ENCODE results near the gene DEDD2.

The DEDD2 gene

GRCh38 chr19:42165146-42165545 is 52.3 kb downstream of the DEDD2 start:
- no peak for DNase-seq (ENCODE audit: low read depth in 1 of 2, low spot score in 1 of 2)
- no peak for TF ChIP-seq SPI1 (IDR thresholded peaks at IDR 0.05; ENCODE audit: borderline replicate concordance, low read depth)
- Histone ChIP-seq H3K27ac (replicated peaks) (no peak overlapping the region), H3K27me3 (ENCODE audit: insufficient read depth, poor library complexity, severe bottlenecking) (no peaks in the 10 kb centered on the region), H3K4me3 (replicated peaks; ENCODE audit: insufficient read depth, low read length) (no peak overlapping the region)

- TF ChIP-seq SPI1 (IDR thresholded peaks at IDR 0.05; ENCODE audit: borderline replicate concordance, low read depth) (no peak), REST (IDR thresholded peaks at IDR 0.05; ENCODE audit: insufficient replicate concordance, low read depth) (no peak), CTCF (IDR thresholded peaks at IDR 0.05; ENCODE audit: insufficient read depth, low read length) (no peak), GABPA (IDR thresholded peaks at IDR 0.05; ENCODE audit: low read depth) (no peak), POLR2AphosphoS5 (IDR thresholded peaks at IDR 0.05; ENCODE audit: low read depth) (no peak)
- Histone ChIP-seq H3K27ac (replicated peaks) (no peak overlapping the region), H3K4me3 (replicated peaks; ENCODE audit: insufficient read depth, low read length) (no peak overlapping the region), H3K27me3 (ENCODE audit: insufficient read depth, poor library complexity, severe bottlenecking) (no peaks in the 10 kb centered on the region)
- DNase-seq (ENCODE audit: low read depth in 1 of 2, low spot score in 1 of 2), result no peak
Measured at GRCh38 chr19:42161616-42162263, 55.7 kb downstream of the DEDD2 start.

- no peak overlapping the region for H3K4me3 ChIP-seq (replicated peaks; ENCODE audit: insufficient read depth, low read length)
- peaks cover 2% of the 10 kb centered on the region for H3K27me3 ChIP-seq (ENCODE audit: insufficient read depth, poor library complexity, severe bottlenecking)
- no peak for DNase-seq (ENCODE audit: low read depth in 1 of 2, low spot score in 1 of 2)
- no peak overlapping the region for H3K27ac ChIP-seq (replicated peaks)
- no peak for TF ChIP-seq REST (IDR thresholded peaks at IDR 0.05; ENCODE audit: insufficient replicate concordance, low read depth)
- TF ChIP-seq POLR2AphosphoS5 (IDR thresholded peaks at IDR 0.05; ENCODE audit: low read depth), result no peak
- TF ChIP-seq CTCF (IDR thresholded peaks at IDR 0.05; ENCODE audit: insufficient read depth, low read length), result no peak
- TF ChIP-seq SPI1 (IDR thresholded peaks at IDR 0.05; ENCODE audit: borderline replicate concordance, low read depth), result no peak
- no peak for TF ChIP-seq GABPA (IDR thresholded peaks at IDR 0.05; ENCODE audit: low read depth)
Measured at GRCh38 chr19:42159942-42160341, 57.5 kb downstream of the DEDD2 start.

GRCh38 chr19:42158926-42159325 is 58.6 kb downstream of the DEDD2 start:
- H3K27me3 ChIP-seq (ENCODE audit: insufficient read depth, poor library complexity, severe bottlenecking), result peaks cover 2% of the 10 kb centered on the region

More at GRCh38 chr19:42158926-42159325, 58.6 kb downstream of the DEDD2 start:
- DNase-seq (ENCODE audit: low read depth in 1 of 2, low spot score in 1 of 2), result no peak
- Histone ChIP-seq H3K27ac (replicated peaks) (no peak overlapping the region), H3K4me3 (replicated peaks; ENCODE audit: insufficient read depth, low read length) (no peak overlapping the region)
- TF ChIP-seq SPI1 (IDR thresholded peaks at IDR 0.05; ENCODE audit: borderline replicate concordance, low read depth) (no peak), REST (IDR thresholded peaks at IDR 0.05; ENCODE audit: insufficient replicate concordance, low read depth) (no peak), CTCF (IDR thresholded peaks at IDR 0.05; ENCODE audit: insufficient read depth, low read length) (no peak), POLR2AphosphoS5 (IDR thresholded peaks at IDR 0.05; ENCODE audit: low read depth) (no peak), GABPA (IDR thresholded peaks at IDR 0.05; ENCODE audit: low read depth) (no peak)

All from HL-60 (cell line).